Measurements from ENCODE around the gene SPDEF. TPM values are rescaled to one million over a fixed set of nuclear protein-coding genes. Genes with fewer than 3 reads are reported as not detected.
A peak's percentile ranks its signal among the peaks of the same experiment; 100 is the strongest.

The SPDEF gene
- total and polyA plus RNA-seq, 2 of the 13 experiments (the other 11 are each of a cell fraction or from before 2014, with no cell fraction given) = not detected

GRCh38 chr6:34589691-34590090, 33.6 kb upstream of the SPDEF start:
- Histone ChIP-seq H3K4me1 (ENCODE audit: insufficient read depth, low read length) (no peaks in the 10 kb centered on the region), H3K27me3 (ENCODE audit: control insufficient read depth in 1 of 2, insufficient read depth in 2 of 2, low read length in 2 of 2) (no peaks in the 10 kb centered on the region), H3K36me3 (replicated peaks in 1 of 2; ENCODE audit: control insufficient read depth in 1 of 2, insufficient read depth in 2 of 2, low read length in 2 of 2) (peaks cover 28 to 59% of the 10 kb centered on the region in 2 experiments), H2AFZ (ENCODE audit: low read length) (no peak overlapping the region), H3K4me2 (ENCODE audit: low read depth, low read length) (no peak overlapping the region), H3K27ac (ENCODE audit: extremely low read length, insufficient read depth, low read length) (no peak overlapping the region), H4K20me1 (ENCODE audit: insufficient read depth, low read length) (peaks cover 4% of the 10 kb centered on the region; the same call in 1 of the 2 replicates), H3K79me2 (ENCODE audit: insufficient read depth, low read length) (peaks cover 17% of the 10 kb centered on the region), H3K9me3 (ENCODE audit: low read length) (no peaks in the 10 kb centered on the region), H3K9ac (ENCODE audit: insufficient read depth, low read depth, low read length) (no peak overlapping the region), H3K4me3 (replicated peaks in 1 of 3; ENCODE audit: insufficient read depth in 1 of 3, low read depth in 2 of 3, low read length in 3 of 3) (no peak overlapping the region)
- POLR2A ChIA-PET = no interaction called here
- FAIRE-seq (peak; percentile 23), DNase-seq (ENCODE audit: low spot score) (no peak), ATAC-seq (no peak)
- intact Hi-C loops (cut with micrococcal nuclease; ENCODE audit: unreplicated experiment) (no loop called here), in situ Hi-C loops (cut with HindIII; ENCODE audit: extremely low pct_ligation_motif_present, low pct_unique_long_range_greater_than_20kb) (no loop called here)
- CTCF ChIA-PET (ENCODE audit: low intra/inter-chr PET ratio, low total read pairs) = no interaction called here
- TF ChIP-seq, protein P1, sequence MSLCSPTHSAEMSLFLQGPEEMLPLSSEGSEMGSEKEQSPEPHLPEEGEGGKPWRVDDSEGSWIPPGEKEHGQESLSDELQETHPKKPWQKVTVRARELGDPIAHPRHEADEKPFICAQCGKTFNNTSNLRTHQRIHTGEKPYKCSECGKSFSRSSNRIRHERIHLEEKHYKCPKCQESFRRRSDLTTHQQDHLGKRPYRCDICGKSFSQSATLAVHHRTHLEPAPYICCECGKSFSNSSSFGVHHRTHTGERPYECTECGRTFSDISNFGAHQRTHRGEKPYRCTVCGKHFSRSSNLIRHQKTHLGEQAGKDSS (CRISPR knock-in tag; IDR thresholded peaks at IDR 0.05; ENCODE audit: borderline replicate concordance, low read depth) = no peak
- TF ChIP-seq ZNF367 (CRISPR knock-in tag; IDR thresholded peaks at IDR 0.05; ENCODE audit: borderline replicate concordance) = no peak
- TF ChIP-seq, protein P2, sequence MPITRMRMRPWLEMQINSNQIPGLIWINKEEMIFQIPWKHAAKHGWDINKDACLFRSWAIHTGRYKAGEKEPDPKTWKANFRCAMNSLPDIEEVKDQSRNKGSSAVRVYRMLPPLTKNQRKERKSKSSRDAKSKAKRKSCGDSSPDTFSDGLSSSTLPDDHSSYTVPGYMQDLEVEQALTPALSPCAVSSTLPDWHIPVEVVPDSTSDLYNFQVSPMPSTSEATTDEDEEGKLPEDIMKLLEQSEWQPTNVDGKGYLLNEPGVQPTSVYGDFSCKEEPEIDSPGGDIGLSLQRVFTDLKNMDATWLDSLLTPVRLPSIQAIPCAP (CRISPR knock-in tag; IDR thresholded peaks at IDR 0.05; ENCODE audit: low read depth) = no peak
- TF ChIP-seq HMGA1 (CRISPR knock-in tag; conservative IDR thresholded peaks at IDR 0.05) = no peak
- TF ChIP-seq SP140L (CRISPR knock-in tag; IDR thresholded peaks at IDR 0.05; ENCODE audit: borderline replicate concordance) = no peak
- TF ChIP-seq ZFP36L2 (CRISPR knock-in tag; IDR thresholded peaks at IDR 0.05) = no peak
- TF ChIP-seq ZNF180 (CRISPR knock-in tag; IDR thresholded peaks at IDR 0.05; ENCODE audit: borderline replicate concordance, low read depth) = no peak
- no peak for TF ChIP-seq ZNF326 (CRISPR knock-in tag; IDR thresholded peaks at IDR 0.05; ENCODE audit: borderline replicate concordance)
- TF ChIP-seq NBN (conservative IDR thresholded peaks at IDR 0.05) = no peak
- no peak for TF ChIP-seq BRD4 (CRISPR knock-in tag; IDR thresholded peaks at IDR 0.05)
- TF ChIP-seq MED13 (CRISPR knock-in tag; IDR thresholded peaks at IDR 0.05) = no peak
- no peak for TF ChIP-seq ZNF570 (CRISPR knock-in tag; IDR thresholded peaks at IDR 0.05; ENCODE audit: borderline replicate concordance)
- TF ChIP-seq KMT2B (CRISPR knock-in tag; IDR thresholded peaks at IDR 0.05) = no peak
- BruUV-seq (replicated peaks) = no TSS peak
- WGBS (ENCODE audit: low lambda C conversion rate) = 98% methylated on average over 5 of the region's 5 CpGs

Measured in HepG2 (cell line).